NCI-H187 treated with DMSO at 0.1 percent for 48 hours (cell line): ENCODE results near the gene RABGAP1L.
"Not testable (repeated sequence)": the region's sequence is repeated elsewhere in the genome, so short reads cannot be mapped to it uniquely, and the experiment has no call there.

Experiments
- DNase-seq: peaks from one replicate; lab custom pipeline; 2025; lab: John Stamatoyannopoulos, UW

RABGAP1L gene

DNA sequence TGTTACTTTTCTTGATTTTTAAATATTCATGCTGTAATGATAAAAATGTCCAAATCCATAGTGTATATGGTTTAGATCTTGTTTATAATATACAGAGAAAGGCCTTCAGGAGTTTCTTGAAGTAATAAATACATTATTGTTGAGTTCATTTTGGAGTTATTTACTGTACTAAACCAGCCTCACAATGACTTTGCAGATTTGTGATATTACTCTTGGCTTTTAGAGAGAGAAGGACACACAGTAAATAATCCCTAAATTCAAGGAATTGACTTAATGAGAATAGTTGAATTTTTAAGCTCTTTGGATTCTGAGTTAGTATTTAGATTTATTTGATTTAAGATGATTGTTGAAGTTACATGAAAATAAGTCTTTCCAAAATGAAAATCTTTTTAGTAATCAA, 38.9 kb downstream of the RABGAP1L start:
- no peak for DNase-seq

DNA sequence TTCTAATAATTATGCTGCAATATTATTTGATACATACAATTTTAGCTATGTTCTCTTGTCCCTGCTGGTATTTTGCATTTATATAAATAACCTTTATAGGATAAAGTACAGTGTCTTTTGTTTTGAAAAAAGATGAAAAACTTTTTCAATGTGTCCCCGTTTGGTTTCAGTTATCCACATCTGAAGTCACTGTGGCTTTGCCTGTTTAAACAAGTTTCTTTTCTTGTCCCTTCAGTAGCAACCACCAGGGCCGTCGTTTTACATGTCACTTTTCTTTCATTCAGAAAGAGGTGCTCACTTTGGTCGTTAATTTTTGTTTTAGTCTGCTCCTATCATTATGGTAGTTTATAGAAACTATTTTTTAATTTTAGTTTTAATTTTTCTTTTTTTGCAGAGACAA, 41.4 kb downstream of the RABGAP1L start:
- DNase-seq = no peak

DNA sequence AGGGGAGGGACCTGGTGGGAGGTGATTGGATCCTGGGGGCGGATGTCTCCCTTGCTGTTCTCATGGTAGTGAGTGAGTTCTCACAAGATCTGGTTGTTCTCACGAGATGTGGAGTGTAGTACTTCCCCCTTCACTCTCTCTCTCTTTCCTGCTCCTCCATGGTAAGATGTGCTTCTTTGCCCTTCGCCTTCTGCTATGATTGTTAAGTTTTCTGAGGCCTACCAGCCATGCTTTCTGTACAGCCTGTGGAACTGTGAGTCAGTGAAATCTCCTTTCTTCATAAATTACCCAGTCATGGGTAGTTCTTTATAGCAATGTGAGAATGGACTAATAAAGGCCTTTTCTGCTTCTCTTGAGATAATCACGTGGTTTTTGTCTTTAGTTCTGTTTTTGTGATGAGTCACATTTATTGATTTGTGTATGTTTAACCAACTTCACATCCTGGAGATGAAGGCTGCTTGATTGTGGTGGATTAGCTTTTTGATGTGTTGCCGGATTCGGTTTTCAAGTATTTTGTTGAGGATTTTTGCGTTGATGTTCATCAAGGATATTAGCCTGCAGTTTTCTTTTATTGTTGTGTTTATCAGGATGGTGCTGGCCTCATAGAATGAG, 45.5 kb downstream of the RABGAP1L start:
- DNase-seq = no peak

DNA sequence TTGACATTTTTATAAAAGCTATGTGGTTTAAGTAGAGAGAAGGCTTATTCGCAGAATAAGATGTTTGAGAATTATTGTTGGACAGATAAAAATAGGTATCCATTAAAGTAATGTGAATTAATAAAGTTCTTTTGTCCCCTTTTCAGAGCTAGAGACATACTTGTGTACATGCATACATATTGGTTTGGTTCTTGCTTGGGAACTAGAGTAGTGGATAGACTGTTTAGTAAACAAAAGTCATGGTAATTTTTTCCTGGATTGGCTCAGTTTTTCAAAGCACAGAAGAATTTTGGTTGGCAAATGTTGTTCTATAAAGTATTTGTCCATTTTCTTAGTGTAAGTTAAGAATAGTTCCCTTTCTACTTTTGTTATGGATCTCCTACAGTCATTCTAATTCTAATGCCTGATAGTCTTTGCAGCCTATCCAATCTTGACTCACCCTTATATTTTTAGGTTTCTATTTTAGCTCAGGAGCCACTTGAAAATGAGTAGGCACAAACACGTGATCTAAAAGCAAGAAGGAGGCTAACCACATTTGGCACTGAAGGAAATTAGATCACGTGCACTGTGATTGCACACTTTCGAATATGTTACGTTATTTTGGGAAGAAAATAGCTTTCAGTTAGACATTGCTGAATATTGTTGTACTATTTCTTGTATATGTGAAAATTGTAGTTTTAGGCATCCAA, 47.0 kb downstream of the RABGAP1L start:
- DNase-seq = no peak

DNA sequence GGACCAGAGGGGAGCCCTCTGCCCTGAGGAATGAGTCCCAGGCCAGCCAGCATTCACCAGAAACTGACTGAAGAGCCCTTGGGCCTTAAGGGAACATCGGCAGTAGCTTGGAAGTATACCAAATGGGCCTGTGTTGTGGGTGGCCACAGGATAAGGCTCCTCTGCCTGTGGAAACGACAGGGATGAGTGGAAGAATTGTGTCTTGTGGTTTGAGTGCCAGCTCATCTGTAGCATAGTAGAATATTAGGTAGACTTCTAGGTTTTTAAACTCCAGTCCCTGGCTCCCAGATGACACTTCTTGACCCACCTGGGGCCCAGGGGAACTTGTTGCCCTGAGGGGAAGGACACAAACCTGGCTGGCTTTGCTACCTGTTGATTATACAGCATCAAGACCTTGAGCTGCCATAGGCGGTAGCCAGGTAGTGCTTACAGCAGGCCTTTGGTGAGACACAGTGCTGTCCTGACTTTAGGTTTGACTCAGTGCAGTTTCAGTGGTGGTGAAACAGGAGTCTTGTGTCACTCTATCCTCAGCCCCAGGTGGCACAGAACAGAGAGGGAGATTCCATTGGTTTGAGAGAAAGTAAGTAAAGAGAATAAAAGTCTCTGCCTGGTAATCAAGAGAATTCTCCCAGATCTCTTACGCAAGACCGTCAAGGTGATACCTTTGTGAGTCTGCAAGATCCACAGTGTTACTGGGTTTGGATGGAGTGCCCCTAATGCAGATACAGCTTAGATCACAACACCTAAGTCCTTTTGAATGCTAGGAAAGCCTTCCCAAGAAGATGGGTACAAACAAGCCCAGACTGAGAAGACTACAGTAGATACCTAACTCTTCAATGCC, 50.2 kb downstream of the RABGAP1L start:
- no peak for DNase-seq

DNA sequence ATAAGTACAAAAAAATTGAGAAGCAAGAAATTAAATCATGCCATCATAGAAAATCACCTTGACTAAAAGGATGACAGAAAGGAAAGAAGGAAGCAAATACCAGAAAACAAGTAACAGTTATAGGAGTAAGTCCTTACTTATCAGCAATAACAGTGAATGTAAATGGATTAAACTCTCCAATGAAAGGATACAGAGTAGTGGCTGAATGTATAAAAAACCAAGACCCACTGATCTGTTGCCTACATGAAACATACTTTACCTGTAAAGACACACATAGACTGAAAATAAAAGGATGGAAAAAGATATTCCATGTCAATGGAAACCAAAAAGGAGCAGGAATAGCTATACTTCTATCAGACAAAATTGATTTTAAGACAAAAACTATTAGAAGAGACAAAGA, 52.2 kb downstream of the RABGAP1L start:
- DNase-seq = no peak

DNA sequence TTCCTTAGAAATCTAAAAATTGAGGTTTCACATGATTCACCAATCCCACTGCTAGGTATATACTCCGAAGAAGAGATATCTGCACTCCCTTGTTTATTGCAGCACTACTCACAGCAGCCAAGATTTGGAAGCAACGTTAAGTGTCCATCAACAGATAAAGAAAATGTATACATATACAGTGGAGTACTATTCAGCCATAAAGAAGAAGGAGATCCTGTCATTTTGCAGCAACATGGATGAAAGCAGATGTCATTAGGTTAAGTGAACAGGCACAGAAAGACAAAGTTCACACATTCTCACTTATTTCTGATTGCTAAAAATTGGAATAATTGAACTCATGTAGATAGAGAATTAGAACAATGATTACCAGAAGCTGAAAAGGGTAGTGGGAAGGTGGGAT, 56.4 kb downstream of the RABGAP1L start:
- no peak for DNase-seq

DNA sequence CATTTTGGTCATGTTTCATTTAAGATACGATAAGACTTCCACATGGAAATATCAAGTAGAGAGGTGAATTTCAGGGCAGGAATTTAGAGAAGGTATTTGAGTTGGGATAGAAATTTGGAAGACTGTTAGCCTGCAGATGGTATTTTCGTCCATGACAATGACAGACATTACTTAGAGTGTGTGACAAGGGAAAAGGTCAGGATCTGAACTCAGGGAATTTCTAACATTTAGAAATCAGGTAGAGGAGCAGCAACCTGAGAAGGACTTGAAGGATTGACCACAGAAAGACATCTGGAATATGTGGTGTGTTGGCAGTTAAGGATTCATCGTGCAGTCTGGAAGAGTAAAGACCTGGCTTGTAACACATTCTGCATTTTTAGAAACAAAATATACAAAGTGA, 57.9 kb downstream of the RABGAP1L start:
- DNase-seq = no peak

DNA sequence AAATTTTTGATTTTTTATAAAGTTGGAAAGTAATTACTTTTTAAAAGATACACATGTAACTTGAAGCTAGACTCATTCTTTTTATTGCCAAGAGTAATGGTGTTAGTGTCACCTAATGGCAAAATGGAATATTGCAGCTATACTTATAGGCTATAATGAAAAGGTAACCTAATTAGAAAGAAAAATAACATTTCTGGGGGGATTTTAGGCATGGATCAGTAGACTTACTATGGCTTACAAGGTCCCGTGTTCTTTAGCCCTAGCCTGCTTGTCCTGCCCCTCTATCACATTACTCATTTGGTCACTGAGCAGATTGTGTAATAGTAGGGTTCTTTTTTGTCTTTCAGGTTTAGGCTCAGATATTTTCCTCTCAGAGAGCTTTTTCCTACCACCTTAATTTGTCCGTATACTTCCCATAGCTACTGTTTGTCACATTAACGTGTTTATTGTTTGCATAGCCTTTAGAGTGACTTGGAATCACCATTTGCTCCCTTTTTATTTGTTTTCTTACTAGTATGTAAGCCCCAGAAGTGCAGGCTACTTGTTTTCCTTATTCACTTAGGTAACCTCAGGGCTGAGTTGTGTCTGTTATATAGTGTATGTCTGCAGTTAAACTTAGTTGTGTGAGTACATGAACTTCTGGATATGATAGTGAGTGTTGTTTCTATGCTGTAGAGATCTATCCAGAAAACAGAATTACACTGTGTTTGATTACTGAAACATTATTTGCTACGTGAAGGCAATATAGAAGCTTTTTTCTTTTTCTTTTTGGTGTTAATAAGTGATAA, 58.7 kb downstream of the RABGAP1L start:
- DNase-seq = no peak

DNA sequence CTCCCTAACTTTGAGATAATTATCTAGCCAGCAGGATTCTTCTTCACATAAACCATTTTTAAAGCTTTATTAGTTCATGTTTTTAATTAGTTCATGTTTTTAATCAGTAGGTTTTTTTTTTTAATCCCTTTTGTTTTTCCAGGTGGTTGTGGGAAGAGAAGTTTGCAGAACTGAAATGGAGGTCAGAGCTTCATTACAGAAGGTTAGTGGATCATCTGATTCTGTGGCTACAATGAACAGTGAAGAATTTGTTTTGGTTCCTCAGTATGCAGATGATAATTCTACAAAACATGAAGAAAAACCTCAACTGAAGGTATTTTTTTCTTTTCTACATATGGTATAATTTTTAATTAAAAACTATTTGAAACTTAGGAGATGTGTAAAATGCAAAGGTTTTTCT, 59.7 kb downstream of the RABGAP1L start:
- no peak for DNase-seq

DNA sequence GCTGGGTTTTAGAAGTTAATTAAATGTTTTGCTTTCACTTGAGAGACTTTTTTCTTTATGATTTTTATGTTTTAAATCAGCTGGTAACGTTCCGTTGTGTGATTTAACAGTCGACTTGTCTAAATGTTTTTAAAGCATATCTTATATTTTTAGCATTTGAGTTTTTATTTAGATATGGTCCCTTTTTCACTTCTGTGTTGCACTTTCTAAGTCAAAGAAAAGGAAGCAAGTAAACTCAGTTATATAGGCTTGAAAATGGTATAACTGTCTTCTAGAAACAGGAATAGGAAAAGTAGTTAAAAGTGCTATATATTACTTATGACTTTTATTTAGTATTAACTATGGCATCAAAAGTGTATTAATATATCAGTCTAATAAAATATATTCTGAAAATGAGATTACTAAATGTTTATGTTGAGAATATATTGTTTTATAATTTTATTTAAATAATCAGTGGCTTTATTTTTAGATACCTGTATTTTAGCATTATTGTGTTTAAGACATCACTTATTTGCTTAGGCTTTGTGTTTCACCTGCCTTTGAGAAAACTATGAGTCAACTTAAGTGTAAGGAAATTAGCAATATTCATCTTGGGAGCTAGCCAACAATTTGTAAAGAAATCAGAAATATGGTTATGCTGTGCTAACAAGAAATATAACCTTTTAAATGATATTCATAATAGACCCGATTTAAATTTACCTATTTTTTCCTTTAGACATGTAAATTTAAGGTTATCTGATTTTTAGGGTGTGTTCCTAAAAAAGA, 60.5 kb downstream of the RABGAP1L start:
- no peak for DNase-seq

DNA sequence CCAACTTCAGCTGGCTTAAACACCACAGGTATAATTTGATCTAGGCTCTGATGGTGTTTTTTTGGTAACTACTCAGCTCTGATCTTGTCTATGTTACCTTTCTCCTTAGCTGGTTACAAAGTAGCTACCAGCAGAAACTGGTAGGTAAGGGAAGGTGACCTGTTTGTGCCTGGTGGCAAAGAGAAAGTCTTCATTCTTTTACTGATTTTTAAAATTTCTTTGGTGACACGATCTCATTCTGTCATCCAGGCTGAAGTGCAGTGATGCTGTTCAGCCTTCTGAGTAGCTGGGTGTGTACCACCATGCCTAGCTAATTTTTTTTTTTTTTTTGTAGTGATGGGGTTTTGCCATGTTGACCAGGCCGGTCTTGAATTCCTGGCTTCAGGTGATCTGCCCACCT, 62.4 kb downstream of the RABGAP1L start:
- no peak for DNase-seq

DNA sequence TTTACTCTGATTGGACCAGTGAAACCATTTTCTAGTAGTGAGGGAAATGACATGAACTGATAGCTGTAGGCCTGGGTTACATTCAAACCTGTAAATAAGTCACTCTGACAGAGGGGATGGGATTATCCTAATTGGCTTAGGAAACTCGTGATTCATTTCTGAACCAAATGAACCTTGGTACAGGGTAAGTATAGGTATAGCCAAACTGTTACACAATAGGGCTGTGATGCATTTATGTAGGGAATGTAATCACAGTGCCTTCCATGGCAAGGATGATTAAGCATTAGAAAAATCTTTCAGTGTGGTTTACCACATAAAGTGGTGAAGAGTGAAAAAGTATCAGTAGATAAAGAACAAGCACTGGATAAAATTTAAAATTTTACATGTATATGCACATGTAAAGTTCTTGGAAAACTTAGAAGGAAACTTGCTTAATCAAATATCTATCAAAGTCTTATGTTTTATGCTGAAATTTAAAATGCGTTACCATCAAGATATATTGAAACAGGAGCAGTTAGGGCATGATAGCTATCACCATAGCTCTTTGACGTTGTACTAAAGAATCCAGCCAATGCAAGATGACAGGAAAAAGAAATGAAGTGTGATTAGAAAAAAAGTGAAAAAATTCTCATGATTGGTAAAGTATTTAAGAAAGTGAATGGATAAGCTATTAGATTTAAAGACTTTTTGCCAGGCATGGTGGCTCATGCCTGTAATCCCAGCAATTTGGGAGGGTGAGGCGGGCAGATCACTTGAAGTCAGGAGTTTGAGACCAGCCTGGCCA, 63.0 kb downstream of the RABGAP1L start:
- DNase-seq = no peak

DNA sequence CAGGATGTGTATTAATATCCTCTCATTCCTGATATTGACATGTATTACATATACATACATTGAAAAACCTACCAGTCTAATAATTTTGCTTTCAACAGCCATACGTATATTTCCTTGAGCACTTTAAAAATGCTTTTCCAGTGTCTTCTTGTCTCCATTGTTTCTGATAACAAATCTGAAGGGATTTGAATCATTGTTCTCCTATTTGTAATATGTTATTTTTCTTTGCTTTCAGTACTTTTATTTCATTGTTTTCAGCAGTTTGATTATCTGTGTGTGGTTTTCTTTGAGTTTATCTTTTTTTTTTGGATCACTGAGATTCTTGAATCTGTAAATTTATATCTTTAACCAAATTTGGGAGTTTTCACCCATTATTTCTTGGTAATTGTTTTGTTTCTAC, 65.3 kb downstream of the RABGAP1L start:
- no peak for DNase-seq

DNA sequence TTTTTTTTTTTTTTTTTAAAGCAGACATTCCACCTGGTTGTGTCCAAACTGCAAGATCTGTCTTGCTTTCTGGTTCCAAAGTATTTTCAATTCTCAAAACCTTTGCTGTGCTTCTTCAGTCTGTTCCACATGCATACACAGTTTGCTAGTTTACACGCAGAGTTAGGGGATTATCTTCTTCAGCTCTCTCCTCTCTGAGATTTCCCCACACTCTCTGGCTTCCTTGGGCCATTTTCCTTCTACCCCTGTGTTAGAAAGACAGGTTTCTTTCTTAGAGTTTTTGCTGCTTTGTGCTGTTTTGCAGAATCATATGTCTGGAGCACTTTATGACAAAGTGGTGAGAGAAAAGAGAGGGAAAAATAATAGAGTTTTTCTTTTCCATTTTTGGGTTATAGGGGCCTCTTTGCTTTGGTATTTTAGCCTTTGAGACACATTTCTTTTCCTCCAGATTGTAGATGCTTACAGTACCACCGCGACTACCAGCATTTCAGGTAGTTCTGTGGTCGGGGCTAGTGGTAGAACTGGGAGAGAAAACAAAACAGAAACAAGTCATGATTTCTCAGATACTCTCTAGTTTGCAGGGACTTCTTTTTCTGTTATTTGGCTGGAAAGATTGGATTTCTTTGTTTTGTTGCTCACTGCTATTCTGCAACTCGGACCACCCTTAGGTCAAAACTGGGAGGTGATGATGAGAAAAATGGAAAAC, 66.3 kb downstream of the RABGAP1L start:
- DNase-seq = no peak

DNA sequence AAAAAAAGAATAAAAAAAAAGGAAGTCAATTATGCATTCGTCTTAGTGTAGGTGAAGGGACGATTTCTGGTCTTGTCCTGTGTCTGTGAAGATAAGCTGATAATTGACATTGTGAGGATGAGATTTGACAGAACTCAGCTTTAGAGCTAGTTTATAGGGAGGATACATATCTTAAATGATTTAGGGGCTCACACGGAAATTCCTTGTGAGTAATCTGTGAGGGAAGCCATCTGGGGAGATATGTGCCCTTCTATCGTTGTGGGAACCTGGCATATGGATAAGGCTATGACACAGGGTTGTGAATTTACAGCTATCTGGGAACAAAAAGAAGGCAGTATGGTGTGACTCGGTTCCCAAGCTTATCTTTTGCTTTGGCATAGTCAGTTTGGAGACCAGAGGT, 71.1 kb downstream of the RABGAP1L start:
- DNase-seq = no peak

DNA sequence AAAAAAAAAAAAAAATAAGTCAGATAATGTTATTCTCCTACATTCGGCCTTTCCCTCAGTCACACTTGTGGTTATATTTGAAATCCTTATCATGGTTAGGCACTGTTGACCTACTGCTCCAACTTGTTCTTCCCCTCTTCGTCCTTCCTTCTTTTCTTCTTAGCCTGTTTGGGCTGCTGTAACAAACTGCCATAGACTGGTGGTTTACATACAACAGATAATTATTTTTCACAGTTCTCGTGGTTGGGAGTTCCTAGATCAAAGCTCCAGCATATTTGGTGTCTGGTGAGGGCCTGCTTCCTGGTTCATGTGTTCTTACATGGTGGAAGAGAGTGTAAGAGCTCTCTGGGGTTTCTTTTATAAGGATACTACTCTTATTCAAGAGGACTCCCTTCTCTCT, 73.4 kb downstream of the RABGAP1L start:
- no peak for DNase-seq

DNA sequence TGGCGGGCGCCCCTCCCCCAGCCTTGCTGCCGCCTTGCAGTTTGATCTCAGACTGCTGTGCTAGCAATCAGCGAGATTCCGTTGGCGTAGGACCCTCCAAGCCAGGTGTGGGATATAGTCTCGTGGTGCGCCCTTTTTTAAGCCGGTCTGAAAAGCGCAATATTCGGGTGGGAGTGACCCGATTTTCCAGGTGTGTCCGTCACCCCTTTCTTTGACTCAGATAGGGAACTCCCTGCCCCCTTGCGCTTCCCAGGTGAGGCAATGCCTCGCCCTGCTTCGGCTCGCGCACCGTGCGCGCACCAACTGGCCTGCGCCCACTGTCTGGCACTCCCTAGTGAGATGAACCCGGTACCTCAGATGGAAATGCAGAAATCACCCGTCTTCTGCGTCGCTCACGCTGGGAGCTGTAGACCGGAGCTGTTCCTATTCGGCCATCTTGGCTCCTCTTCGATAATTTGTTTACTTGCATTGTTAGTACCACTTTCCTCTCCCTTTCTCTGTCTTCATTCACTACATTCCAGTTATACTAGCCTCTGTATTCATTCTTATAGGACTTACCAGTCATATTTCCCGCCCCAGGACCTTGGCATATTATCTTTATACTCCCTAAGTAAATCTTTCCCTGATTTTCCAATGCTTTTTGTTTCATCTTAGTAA, 79.7 kb downstream of the RABGAP1L start:
- not testable (repeated sequence) for DNase-seq

DNA sequence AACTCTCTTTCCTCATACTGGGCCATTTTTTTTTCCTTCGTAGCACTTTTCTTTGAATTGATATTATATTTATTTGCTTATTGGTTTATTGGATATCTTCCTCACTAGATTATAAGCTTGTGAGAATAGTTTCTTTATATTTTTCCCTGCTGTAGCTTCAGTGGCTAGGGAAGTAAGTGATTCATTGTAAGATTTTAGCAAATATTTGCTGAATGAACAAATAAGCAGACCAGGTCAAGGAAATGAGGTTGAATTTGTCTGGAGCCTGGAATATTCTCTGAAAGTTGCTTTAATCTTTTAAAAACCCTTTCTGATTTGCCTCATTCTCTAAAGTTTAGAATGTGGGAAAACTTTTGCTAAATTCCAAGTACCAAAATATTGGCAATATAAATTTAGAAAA, 80.2 kb downstream of the RABGAP1L start:
- no peak for DNase-seq

DNA sequence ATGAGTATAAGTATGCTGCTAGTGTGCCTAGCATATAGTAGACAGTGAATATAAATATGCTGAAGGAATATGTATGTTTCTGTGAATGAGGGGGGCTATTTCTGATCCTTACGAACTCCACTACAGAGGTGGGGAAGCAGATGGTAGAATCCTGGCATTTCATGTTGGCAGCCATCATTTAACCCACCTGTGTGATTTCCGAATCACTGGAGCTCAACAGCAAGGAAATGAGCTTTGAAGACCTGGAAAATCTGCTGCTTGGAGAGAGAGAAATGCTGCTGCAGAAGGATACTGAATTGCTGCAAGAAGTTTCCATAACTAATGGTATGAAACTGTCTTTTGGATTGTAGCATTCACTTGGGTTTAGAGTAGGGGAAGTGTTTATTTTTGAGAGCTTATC, 83.5 kb downstream of the RABGAP1L start:
- DNase-seq = no peak
